Right ventricle myocardium superior (tissue), 1 donor: ENCODE measurements around the gene ARSI. TPM values are rescaled to one million over a fixed set of nuclear protein-coding genes. Genes with fewer than 3 reads are reported as not detected.

Experiments used
- ATAC-seq: fragments of 200-7000 bp; cut with Tn5 transposase; one replicate; pipeline ENCODE4 v1.9.1; 2020; ENCODE audit warnings: mild to moderate bottlenecking; ENCODE audit not compliant: poor library complexity
- DNase-seq: peaks from one replicate; pipeline ENCODE4 v3.0.0-alpha.2; 2020
- intact Hi-C: fragments of 100-400 bp; cut with DNase I; formaldehyde crosslinking; loops from one replicate; pipeline ENCODE4 v1.11.2; 2022
- long read RNA-seq: library from polyadenylated mRNA; unstranded; transcript quantifications from one replicate; pipeline ENCODE4 v2.0.0, GENCODE V29; 2021
- total RNA-seq: library from RNA; stranded (reverse); fragmentation: NEBNext Ultra II Directional; extraction: Animal tissue kit (Norgen Biotek cat#: 25700); gene quantifications from one replicate; pipeline ENCODE4 v1.2.1, GENCODE V29; 2021
- donor health status: DM: no; HTN: yes; CAD: no; lungs with severe emphysema.

ARSI gene
- total RNA-seq = 0.38 TPM
- long read RNA-seq, partial matches to known transcripts = 0 of 1 reads
- long read RNA-seq, other reads (novel, unspliced or antisense) = 0 of 1 reads

DNA sequence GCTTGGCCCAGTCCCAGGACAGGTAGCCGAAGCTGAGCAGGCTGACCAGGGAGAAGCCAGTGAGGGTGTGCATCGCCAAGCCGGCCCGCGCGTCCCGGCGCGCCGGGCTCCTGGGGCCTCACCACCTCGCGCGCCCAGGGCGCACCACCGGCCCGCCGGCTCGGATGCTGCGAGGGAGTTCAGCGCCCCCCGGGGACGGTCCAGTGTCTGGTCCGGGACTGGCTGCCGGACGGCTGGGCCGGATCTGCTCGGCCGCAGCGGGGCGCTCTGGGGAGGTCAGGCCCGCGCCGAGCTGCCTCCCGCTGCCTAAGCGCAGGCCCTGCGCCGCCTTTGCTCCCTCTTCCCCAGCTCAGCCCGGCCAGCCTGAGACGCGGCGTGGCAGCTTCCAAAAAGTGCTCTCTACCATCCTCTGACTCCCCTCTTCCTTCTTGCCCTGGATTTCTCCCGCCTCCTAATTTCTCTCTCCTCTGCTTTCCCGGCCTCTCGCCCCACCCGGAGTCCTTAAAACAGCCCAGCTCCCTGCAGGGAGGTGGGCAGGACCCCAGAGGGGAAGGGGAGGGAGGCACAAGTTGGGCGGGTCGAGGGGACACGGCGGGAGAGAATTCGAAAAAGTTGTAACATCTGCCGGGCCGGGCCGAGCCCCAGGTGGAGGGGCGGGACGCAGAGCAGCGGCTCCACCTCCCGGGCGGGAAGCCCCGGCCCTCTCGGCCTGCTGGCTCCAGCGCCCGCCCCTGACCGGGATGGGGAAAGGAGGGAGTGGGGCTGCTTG, at the start of gene ARSI:
TSS of gene ARSI (minus strand) at position 605 of the 769 bp plus-strand sequence. CDS start at position 73, 532 bp downstream.
- intact Hi-C loops = no loop called here
- DNase-seq (peak; percentile 66), ATAC-seq (peak; percentile 77)

DNA sequence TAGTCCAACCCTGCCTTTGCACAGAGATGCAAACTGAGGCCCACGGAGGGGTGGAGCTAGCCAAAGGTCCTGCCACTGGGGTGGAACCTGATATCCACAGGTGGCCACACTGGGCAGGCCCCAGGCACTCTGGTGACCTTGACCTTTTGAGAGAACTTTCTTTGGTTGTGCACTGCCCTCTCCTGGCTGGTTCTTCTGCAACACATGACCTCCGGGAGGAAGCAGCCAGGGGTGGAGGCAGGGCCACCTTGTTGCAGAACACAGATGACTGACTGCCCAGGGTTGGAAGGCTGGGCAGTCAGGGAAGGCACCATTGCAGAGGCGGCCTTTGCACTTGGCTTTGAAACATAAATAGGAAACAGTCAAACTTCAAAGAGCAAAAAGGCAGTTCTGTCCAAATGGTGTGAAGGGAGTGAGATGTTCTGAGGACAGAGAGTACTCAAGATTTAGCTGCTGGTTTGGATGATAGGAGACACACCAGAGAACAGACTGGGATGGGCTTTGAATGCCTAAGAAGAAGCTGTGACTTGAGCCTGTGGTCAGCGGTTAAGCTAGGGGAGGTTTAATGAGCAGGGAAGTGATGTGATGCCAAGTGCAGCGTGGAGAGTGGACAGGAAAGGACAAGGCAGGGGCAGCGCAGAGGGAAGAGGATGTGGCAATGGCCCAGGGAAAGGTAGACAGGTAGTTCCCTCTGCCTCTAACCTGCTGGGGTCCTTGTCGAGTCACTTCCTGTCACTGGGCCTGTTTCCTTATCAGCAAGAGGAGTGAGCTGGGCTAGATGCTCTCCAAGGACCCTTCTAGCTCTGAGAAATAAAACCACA, 48.0 kb upstream of the ARSI start:
- peak; percentile 89 for ATAC-seq
- DNase-seq = peak; percentile 77
- intact Hi-C loops = no loop called here

DNA sequence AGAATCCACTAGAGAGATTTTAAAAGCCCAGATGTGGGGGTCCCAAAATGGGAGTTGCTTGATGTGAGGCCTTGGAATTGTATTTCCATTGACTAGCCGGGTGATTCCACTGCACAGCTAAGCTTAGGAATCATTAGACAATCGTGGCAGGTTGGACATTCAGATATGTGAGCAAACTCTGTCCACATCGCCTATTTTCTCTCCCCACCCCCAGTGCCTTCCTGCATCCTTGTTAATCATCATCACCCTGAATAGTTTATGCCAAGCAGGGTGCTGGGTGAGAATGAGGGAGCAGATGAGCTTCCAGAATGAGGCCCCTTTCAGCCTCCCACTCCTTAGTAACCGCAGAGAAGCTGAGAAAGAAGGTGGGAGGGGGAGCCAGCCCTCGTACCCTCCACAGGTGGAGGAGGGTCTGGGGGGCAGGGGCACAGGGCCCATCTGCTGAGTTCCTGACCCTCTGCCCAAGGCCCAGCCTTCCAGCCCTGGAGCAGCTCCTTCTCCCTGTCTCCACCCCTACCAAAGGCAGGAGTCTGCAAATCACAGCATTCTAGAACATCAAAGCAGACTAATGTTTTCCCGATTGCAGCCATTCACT, 47.1 kb upstream of the ARSI start:
- intact Hi-C loops = no loop called here
- DNase-seq = no peak
- no peak for ATAC-seq

DNA sequence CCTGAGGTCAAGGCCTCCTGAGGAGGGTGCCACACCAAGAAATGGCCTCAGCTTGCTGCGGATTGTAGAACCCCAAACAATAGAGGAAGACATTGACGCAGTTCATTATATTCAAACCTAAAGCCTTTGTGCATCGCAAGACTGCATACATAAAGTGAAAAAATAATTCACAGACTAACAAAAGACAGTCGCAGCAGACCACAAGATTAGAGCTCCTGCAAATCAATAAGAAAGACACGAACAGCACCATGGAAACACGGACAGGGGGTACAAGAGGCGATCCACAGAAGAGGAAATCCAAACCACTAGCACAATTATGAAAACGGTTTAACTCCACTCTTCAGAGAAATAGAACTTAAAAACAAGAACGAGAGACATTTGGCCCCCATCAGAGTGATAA, 44.7 kb upstream of the ARSI start:
- intact Hi-C loops = no loop called here
- ATAC-seq (no peak), DNase-seq (no peak)

DNA sequence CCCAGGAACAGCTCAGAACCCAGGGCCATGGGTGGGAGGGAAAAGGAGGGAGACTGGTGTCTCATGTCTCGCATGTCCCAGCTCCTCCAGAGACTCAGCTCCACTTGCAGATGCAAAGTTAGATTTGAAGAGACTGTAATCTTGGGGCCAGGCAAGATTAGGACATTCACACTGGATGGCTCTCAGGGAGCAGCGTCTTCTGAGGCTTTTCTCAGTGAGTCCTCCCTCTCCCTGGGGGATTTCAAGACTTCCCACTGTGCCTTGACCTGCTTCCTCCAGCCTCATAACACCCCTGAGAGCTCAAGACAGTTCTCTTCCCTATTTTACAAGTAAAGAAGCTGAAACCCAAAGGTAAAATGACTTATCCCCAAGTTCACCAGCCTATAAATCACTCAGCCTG, 44.3 kb upstream of the ARSI start:
- DNase-seq (no peak), ATAC-seq (no peak)
- intact Hi-C loops = no loop called here

DNA sequence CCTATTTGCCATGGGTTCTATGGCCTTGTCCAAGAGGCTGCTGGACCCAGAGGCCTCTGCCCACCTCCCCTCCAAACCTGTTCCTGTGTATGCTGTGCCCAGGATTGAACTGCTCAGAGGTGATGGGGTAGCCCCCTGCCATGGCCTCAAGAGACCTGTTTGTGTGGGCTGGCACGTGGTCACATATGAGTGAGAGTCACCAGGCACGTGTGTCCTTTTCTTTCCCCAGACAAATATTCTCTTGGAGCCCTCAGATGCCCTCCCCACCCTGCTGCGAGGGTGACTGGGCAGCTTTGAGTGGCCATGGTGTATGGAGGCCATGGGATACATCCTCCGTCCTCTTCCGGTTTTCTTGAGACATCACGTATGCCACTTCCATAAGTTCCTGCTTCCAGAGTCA, 43.9 kb upstream of the ARSI start:
- intact Hi-C loops = no loop called here
- DNase-seq (no peak), ATAC-seq (no peak)

DNA sequence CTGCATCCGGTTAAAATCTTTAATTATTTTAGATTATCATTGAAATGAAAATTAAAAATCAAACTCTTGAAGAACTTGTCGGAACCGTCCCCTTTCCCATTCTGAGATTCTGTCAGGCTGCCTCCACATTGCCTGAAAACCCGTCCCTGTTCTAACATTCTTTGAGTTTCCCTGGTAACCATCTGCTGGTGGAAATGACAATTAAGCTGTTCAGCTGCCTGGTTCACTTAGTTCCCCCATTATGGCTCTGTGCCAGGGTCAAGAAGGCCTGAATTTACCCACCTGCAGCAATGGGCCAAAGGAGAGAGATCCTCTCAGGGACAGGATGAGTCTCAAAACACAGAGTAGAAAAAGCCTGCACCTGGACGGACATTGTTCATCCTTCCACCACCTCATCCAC, 43.0 kb upstream of the ARSI start:
- DNase-seq (no peak), ATAC-seq (no peak)
- intact Hi-C loops = no loop called here

DNA sequence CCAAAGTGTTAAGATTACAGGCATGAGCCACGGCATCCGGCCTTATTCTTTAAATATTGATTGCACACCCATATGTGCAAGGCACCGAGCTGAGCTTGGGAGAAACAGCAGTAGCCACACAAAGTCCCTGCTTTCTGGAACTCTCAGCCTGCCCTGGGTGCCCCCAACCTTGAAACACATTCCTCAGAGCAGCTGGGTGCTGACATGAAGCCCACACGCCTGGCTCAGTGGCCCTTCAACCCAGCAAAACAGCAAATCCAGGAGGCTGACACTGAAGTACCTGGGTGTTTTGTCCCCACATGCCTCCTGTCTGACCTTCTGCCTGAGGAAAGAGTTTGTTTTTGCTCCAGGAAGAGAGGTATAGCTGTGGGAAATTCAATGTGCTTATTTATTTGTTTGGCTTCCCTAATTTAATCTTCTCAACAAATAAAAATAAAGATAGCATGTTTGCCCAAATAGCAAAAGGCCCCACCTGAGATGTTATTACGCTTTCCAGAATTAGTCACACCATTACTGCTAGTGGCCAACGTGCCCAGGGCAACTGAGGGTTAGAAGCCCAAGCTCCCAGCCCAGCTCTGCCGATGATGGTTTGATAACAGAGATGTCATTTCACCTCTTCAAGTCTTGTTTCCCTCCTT, 41.4 kb upstream of the ARSI start:
- intact Hi-C loops = no loop called here
- DNase-seq = no peak
- no peak for ATAC-seq

DNA sequence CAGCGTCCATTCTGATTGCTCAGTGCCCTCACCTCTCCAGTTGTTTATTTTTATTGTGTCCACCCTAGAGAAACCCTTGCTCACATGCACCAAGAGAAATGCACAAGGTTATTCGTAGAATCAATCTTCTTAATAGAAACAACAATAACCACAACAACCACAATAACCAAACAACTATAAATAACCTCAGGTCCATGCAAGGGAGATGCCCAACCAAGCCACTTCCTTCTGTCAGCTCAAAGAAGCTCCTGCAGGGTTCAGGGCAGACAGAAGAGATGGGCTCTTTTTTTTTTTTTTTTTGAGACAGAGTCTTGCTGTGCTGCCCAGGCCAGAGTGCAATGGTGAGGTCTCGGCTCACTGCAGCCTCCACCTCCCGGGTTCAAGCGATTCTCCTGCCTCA, 39.9 kb upstream of the ARSI start:
- no peak for ATAC-seq
- DNase-seq = no peak
- intact Hi-C loops = no loop called here

DNA sequence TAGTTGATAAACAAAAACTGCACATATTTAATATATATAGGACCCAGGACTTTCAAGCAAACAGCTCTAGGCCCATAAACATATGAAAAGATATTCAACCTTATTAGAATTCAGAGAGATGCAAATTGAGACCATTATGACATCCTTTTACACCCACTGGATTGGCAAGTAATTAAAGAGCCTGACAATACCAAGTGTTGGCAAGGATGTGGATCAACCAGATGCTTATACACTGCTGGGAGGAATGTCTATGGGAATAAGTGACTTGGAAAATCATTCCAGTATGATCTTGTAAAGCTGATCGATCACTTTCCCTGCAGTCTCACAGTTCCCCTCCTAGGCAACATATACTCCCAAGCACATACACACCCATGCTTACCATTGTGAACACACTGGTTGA, 39.3 kb upstream of the ARSI start:
- intact Hi-C loops = no loop called here
- ATAC-seq = no peak

DNA sequence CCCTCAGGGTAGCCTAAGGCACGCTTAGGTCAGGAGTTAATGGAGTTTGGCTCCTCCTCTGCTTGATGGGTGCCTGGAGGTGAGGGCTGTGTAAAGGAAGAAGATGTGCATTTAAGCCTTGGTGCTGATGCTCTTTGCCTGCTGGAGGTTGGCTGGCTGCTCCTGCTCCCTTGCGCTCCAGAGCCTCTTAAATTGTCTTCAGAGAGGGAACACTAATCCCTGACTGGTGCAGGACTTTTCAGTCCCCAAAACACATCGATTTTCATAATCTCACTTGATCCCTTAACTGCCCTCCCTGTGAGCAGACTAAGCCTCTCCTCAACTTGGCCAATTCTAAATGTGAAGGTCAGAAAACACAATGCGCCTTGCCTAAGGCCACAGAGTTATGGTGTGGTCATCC, 38.6 kb upstream of the ARSI start:
- ATAC-seq = no peak
- intact Hi-C loops = no loop called here

More for the DNA sequence above, 39.3 kb upstream of the ARSI start:
- no peak for DNase-seq

DNA sequence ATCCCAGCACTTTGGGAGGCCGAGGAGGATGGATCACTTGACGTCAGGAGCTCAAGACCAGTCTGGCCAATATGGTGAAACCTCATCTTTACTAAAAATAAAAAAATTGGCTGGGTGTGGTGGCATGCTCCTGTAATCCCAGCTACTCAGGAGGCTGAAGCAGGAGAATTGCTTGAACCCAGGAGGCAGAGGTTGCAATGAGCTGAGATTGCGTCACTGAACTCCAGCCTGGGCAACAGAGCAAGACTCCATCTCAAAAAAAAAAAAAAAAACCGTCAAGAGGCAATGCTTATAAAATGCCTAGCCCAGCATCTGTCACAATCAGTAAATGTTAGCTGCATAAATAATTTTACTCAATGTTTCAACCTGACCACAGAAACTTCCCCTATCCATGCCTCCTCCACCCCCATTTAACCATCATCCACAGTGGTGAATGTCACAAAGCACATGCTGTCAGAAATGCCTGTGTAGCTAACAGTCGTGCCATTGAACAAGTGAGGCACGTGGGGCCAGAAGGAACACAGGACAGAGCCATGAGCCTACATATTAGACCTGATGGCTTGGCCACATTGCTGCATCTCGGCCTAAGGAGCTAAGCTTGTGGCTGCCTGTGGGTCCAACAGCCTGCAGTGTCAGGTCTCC, 38.0 kb upstream of the ARSI start:
- ATAC-seq = no peak
- intact Hi-C loops = no loop called here
- DNase-seq = no peak

More for the DNA sequence above, 38.6 kb upstream of the ARSI start:
- no peak for DNase-seq

DNA sequence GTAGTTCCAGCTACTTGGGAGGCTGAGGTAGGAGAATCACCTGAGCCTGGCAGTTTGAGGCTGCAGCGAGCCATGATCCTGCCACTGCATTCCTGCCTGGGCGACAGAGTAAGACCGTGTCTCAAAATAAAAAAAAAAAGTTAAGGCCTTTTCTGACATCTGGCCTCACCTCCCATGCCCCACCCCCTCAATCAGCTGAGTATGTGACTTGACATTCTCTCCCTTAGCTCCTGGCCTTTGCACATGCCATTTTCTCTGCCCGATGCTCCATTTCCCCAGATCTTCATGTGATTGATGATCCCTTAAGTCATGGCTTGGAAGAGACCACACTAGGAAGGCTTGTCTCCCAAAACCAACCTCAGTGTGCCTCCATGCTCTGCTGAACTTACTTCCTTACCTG, 37.1 kb upstream of the ARSI start:
- DNase-seq (no peak), ATAC-seq (no peak)
- intact Hi-C loops = no loop called here

DNA sequence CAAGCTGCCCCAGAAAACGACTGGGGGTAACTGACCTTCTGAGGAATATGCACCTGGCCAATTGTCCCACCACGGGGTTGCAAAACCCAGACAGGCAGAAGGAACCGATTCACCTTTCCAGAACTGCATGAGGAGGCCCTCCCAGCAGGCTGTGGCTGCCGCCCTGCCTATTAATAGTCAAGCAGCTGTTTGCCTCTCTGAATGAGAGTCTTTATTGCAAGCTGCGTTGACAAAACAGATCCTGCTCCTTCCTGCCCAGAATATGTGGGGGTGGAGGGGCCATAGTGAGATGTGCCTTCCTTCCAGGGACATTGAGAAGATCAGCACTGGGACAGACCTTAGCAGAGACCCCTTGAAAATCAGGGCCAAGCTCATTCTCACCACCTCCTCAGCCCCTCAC, 36.5 kb upstream of the ARSI start:
- DNase-seq = no peak
- ATAC-seq = no peak
- intact Hi-C loops = no loop called here

DNA sequence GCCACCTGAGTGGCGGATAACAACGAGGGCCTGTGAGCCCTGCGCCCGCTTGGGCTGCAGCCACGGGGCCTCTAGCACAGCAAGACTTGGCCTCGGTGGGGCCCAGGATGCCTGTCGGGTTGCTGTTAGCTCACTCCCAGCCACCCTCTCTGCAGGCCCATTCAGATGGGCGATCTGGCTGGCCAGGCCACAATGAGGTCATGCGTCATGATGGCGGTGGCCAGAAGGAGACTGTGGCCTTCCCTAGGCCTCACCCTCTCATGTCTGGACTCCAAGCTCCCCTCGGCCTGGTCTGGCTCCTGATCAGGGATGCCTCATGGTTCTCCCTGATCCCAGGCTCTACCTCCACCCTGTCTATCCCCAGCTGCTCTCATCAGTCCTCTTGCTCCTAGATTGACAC, 35.8 kb upstream of the ARSI start:
- ATAC-seq = no peak
- DNase-seq = no peak
- intact Hi-C loops = no loop called here

DNA sequence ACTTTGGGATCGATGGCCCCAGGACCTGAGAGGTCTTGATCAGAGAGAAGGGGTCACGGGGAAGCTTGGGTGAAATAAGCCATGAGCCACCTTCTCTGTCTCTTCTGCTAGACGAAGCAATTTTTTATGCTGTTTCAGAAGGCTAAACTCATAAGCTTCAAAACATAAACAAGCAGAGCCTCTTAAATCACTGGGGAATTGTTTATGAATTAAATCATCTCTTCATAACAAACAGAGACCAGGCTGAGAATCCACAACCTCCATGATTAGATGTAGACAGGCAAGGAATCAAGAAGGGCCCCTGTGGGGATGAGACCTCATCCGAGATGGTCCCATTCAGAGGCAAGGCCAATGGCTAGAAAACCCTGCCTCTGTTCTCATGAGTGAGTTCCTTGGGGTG, 33.1 kb upstream of the ARSI start:
- DNase-seq = no peak
- no peak for ATAC-seq
- intact Hi-C loops = no loop called here

DNA sequence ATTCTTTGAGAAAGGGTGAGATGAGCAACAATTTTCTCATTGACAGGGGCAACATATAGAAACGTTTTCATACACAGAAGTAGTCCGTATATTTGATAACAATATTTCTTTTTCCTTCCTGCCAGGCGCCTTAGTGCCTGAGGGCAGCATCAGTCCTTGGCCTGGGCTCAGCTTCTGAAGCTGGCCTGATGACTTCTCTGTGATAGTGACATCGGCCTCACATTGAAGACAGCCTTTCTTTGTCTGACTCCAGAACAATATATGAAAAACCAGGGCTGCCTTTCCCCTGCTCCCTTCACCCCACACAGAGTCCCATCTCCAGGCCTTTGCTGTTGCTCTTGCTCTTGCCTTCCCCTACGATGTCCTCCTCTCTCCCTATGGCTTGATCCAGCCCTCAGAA, 30.7 kb upstream of the ARSI start:
- intact Hi-C loops = no loop called here
- ATAC-seq (no peak), DNase-seq (no peak)

DNA sequence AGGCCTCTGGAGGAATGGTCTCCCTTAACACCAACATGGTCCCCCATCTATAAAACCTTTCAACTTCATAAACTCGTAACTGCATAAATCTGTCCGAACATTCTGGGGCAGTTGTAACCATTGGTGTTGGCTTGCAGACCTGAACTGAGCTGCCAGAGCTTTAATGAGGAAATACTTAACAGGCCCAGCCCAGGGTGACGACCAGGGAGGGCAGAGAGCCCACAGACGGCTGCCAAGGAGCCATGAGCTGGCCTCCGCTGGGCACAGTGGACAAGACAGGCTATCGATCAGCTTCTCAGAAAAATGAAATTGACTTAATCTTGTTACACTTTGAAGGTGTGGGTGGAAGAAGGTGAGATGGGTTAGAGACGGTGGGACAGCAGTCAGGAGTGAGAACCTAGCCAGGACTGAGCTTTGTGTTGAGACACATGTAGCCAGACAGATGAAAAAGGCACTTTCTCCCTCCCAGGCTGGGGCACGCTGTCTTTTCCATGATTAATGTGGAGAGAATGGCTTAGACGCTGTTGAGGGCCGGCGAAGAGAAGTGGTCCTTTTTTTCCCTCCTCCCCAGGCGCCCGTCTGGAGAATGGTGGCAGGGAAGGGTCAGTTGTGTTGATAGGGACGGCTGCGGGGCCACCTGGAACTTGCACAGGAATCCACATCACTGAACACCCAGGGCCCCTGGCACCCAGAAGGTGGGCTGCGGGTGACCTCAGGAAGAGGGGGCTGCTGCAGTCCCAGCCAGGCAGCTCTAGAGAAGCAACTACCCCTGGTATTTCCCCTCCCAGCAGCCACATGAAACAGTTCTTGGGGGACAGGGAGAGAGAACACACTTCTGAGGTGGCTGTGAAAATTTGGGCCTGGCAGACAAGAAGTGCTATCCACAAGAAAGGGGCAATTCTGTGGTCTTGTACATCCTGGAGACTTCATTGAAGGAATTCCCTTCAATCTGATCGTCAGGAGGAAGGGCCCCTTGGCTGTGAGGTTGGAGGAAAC, 27.5 kb upstream of the ARSI start:
- ATAC-seq (no peak), DNase-seq (no peak)
- intact Hi-C loops = no loop called here
